IPS-11a (cell line): Measurements from ENCODE around the gene PNPLA3.

ENCODE experiments used
- H3K4me3 ChIP-seq: one replicate; pipeline ENCODE4 v1.5.1; 2013; ENCODE audit warnings: low read depth, low read length, control low read depth

Gene PNPLA3

DNA sequence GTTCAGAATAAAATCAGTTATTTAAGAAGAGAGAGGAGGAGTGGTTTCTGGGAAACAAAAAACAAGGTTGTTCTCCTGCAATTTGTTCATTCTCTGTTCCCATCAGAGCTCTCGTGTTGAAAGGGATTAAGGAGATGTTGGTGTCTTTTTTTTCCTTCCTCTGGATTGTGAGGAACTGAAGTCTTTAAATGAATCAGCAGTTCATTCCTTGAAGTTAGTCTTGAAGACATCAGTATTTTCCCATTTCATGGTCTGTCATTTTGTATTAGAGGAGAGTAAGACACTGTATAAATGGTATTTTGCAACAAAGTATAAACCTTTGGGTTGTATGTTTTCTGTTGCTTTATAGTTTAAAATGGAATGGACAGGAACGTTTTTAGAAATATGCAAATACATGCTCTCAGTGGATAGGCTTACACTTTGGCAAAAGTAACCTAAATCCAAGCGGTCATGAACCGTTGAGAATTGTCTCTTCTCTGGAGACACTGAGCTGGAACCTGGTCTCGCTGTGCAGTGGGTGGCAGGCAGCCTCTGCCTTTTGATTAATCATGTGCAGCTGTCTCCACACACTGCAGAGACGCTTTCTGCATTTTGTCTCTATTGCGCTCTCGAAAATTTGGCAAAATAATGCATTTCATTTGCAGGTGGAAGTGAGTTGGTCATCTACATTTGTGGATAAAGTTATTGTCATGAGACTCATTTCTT, 64.7 kb downstream of the PNPLA3 start:
- no peak overlapping the region for H3K4me3 ChIP-seq

DNA sequence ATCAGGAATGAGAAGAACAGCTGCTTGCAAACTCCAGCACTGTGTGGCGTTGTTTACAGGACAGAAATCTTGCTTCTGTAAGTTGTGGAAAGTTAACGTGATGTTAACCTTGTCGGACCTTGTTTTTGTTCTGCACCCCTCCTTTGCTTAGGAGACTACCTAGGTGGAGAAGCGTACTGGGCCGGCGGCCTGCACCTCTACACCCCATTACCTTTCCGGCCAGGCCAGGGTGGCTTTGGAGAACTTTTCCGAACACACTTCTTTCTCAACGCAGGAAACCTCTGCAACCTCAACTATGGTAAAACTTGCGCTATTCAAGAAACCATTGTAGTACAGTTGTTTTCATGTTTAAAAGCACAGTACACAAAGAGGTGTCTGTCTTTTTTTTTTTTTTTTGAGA, 65.4 kb downstream of the PNPLA3 start:
- H3K4me3 ChIP-seq: no peak overlapping the region

DNA sequence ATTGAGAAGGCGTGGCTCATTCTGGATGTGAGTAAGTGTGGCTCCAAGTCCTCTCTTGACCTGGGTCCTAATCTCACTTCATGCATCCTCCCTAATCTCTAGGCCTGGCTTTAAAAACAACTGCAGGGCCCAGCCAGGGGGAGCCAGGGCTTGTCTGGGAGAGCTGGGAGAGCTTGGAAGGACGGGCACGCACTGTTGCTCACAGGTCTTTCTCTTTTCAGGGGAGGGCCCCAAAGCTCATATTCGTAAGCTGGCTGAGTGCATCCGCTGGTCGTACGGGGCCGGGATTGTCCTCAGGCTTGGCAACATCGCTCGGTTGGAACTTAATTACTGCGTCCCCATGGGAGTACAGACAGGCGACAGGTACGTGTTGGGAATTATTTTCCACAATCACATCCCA, 66.4 kb downstream of the PNPLA3 start:
- H3K4me3 ChIP-seq: no peak overlapping the region

DNA sequence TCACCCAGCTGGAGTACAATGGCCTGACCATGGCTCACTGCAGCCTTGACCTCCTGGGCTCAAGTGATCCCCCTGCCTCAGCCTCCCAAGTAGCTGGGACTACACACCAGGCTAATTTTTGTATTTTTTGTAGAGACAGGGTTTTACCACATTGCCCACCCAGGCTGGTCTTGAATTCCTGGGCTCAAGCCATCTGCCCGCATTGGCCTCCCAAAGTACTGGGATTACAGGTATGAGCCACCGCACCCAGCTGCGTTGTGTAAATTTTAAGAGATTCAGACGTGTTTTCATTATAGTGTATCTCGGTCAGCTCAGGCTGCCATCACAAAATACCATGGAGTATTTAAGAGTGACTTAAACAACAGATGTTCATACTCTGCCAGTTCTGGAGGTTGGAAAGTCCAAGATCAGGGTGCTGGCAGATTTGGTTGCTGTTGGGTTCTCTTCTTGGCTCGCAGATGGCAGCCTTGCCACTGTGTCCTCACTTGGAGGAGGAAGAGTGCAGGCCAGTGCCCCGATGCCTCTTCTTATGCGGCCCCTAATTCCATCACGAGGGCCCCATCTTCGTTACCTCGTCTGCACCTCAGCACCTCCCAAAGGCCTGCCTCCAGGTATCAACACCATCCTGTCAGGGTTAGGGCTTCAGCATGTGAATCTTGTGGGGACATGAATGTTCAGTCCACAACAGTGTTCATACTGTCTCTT, 67.9 kb downstream of the PNPLA3 start:
- H3K4me3 ChIP-seq: no peak overlapping the region

- no peak overlapping the region for H3K4me3 ChIP-seq
Measured at GRCh38 chr22:43992331-43992821, 68.8 kb downstream of the PNPLA3 start.

- H3K4me3 ChIP-seq: no peak overlapping the region
Measured at GRCh38 chr22:43993072-43993760, 69.6 kb downstream of the PNPLA3 start.

- no peak overlapping the region for H3K4me3 ChIP-seq
Measured at GRCh38 chr22:43994006-43994405, 70.4 kb downstream of the PNPLA3 start.

GRCh38 chr22:43994416-43994815, 70.8 kb downstream of the PNPLA3 start:
- H3K4me3 ChIP-seq: no peak overlapping the region

GRCh38 chr22:43995057-43995685, 71.6 kb downstream of the PNPLA3 start:
- no peak overlapping the region for H3K4me3 ChIP-seq

DNA sequence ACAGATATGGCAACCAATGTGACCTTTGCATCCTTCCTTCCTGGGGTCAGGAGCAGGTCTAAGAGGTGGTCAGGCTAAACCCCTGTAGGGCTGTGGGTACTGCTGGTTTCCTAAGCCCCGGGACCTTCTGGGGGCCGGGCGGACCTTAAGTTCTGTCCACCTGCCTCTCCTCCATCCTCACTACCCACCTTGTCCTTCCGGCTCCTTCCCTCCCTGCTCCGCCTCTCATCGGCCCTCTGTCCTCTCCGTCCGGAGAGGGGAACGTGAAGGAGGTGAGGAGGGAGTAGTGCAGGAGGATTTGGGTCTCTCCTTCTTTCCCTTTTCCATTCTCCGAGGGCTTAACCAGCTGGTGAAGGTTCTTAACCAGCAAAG, 72.2 kb downstream of the PNPLA3 start:
- H3K4me3 ChIP-seq: no peak overlapping the region

GRCh38 chr22:43996170-43996980, 72.8 kb downstream of the PNPLA3 start:
- no peak overlapping the region for H3K4me3 ChIP-seq

- no peak overlapping the region for H3K4me3 ChIP-seq
Measured at GRCh38 chr22:43996981-43997265, 73.3 kb downstream of the PNPLA3 start.
